Activated T-cell treated with anti-CD3 and anti-CD28 coated beads for 24 hours (primary cell): ENCODE data around the gene WIPF2.
A peak's percentile ranks its signal among the peaks of the same experiment; 100 is the strongest.

Experiments used
- DNase-seq: peaks from one replicate; pipeline ENCODE4 v3.0.0-alpha.2; 2020; ENCODE audit warnings: low read depth

Gene WIPF2, protein sequence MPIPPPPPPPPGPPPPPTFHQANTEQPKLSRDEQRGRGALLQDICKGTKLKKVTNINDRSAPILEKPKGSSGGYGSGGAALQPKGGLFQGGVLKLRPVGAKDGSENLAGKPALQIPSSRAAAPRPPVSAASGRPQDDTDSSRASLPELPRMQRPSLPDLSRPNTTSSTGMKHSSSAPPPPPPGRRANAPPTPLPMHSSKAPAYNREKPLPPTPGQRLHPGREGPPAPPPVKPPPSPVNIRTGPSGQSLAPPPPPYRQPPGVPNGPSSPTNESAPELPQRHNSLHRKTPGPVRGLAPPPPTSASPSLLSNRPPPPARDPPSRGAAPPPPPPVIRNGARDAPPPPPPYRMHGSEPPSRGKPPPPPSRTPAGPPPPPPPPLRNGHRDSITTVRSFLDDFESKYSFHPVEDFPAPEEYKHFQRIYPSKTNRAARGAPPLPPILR

DNA sequence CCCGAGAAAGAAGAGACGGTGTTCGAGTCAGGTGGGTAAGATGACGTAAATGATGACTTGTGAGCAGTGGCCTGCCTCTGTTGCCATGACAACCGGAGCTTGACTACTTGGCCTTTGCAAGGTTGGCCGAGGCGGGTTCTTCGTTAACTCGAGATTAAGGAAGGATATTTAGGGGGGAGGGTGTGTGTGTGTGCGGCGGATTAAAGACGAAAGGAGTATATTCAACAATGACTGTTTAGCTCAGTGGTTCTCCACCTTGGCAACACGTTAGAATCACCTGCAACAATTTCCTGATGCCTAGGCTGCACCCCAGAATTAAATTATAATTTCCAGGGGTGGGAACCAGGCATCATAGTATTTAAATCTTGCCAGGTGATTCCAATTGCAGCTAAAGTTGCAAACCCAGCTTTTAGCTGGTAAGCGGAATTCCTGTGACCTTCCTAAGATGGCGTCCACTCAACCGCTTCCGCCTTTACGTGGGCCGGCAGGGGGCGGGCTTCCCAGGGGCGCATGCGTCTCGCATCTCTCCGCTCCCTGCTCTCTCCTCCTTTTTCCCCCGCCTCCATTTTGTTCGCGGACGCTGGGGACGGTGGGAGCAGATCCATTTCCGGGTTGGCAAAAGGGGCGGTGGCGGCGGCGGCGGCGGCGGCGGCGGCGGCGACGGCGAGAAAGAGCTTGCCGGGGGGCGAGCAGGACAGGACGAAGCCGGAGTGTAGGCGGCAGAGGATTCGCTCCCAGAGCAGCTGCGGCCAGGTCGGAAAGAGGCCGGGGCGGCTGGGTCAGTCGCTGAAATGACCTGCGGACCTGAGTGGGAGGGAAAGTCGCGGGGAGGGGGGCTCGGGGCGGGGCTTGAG lies at the start of gene WIPF2:
Gene WIPF2 (plus strand): TSS at position 565 of the 854 bp plus-strand sequence. CDS start 37,156 bp downstream, outside the sequence.
- DNase-seq = peak; percentile 96

DNA sequence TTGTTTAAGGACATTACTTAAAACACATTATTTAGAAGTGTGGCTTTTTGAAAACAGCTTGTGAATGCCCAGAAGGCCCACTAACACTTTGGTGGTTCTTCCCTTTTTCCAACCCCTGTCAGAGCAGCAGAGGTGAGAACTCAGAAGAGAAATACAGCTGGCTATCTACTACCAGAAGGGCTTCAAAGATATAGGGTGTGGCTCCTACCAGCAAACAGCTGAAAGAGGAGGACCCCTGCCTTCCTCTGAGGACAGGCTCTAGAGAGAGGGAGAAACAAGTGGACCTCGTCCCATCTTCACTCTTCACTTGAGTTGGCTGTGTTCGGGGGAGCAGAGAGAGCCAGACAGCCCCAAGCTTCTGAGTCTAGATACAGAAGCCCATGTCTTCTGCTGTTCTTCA lies 48.8 kb upstream of the WIPF2 start:
- no peak for DNase-seq

DNA sequence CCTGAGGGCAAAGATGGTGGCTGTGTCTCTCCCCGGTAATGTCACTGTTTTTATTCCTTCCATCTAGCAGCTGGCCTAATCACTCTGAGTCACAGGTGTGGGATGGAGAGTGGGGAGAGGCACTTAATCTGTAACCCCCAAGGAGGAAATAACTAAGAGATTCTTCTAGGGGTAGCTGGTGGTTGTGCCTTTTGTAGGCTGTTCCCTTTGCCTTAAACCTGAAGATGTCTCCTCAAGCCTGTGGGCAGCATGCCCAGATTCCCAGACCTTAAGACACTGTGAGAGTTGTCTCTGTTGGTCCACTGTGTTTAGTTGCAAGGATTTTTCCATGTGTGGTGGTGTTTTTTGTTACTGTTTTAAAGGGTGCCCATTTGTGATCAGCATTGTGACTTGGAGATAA lies 47.4 kb upstream of the WIPF2 start:
- DNase-seq = no peak

DNA sequence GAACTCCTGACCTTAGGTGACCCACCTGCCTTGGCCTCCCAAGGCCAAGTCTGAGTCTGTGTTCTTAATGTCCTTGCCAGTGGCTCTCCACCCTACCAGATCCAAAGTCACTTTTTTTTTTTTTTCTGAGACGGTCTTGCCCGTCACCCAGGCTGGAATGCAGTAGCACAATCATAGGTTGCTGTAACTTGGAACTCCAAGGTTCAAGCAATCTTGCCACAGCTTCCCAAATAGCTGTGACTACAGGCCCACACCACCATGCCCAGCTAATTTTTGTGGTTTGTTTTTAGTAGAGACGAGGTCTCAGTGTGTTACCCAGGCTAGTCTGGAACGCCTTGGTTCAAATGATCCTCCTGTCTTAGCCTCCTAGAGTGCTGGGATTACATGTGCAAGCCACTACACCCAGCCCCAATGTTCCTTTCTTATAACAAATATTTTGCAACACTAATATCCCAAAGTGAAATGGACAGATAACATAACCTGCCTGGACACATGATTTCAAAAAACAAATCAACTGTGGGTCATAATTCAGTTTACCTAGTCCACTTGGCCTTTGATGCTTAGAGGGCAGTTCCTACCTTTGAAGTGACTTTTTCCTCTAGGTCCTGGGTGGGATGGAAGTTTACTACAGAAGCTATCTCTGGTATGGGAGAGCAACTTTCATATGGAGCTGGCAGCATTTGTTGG lies 45.9 kb upstream of the WIPF2 start:
- no peak for DNase-seq

DNA sequence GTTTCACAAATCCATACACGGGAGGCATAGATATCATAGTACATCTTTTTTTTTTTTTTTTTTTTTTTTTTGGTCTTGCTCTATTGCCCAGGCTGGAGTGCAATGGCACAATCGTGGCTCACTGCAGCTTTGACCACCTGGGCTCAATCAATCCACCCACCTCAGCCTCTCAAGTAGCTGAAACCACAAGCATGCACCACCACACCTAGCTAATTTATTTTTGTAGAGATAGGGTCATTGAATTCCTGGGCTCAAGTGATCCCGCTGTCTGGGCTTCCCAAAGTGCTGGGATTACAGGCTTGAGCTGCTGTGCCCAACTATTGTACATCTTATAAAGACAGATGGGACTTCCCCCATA lies 45.3 kb upstream of the WIPF2 start:
- no peak for DNase-seq

DNA sequence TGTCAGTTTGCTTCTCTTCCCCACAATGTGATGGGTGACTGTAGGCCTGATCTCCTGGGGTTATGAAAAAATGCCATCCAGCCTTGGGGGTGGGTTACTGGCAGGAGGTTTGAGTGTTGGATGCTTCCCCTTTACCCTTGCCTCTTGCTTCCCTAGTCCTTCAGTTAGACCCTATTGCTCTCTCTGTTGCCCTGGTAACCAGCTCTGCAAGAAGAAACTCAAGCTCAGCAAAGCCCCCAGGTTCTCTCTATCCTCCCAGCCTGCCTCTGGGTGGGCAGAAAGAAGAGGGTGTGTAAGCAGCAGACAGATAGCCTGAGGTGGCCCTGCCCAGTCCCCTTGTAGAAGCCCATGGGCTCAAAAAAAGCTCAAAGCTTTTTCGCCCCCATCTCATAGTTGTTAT lies 44.6 kb upstream of the WIPF2 start:
- no peak for DNase-seq

DNA sequence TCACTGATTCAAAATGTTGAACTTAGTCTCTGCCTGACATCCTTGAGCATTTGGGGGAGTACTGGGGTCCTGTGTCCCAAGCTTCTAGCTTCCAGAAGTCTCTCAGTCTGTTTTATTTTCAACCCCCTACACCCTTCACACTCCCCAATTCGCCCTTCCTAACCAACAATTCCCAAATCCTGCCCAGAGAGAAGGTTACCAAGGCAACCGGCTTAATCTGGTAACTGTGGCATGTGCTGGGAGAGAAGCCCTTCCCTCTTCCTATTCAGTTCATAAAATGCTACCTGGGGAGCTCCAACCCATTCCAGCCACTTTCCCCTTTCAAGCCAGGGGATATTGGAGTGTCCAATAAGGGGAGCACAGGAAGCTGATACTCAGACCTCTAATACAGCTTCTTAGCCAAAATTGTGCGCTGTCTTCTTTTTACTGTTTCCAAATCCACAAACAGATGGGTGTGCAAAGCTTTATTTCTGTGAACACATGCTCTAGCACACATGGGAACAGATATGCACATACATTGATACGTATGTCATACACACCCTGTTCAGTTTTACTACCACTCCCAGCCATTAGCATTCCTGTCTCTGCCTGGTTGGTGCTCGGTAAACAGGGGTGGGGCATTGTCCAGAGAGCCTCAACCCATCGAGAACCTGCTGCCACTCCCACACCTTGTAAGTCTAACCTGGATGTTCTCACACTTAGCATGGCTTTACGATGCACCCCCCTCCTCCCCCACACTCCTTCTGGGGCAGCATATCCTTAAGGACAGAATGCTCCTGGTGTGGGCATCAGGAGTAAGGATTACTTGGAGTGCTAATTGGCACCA lies 43.0 kb upstream of the WIPF2 start:
- no peak for DNase-seq

DNA sequence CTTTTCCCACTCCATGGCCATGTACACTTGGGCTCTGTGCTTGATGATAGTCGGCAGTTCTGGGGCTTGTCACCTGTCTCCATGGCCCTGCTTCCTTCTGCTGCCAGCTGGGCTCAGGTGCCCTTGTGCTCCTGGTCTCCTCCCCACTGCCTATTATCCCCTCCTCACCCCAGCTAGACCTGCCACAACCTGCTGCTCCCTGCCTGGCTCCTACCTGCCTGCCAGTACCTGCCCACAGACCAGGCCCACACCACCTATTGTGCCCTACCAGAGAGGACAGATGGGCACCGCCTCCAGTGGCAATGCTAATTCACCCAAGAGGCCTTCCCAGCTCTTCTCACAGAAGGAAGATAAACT lies 42.4 kb upstream of the WIPF2 start:
- DNase-seq = no peak

DNA sequence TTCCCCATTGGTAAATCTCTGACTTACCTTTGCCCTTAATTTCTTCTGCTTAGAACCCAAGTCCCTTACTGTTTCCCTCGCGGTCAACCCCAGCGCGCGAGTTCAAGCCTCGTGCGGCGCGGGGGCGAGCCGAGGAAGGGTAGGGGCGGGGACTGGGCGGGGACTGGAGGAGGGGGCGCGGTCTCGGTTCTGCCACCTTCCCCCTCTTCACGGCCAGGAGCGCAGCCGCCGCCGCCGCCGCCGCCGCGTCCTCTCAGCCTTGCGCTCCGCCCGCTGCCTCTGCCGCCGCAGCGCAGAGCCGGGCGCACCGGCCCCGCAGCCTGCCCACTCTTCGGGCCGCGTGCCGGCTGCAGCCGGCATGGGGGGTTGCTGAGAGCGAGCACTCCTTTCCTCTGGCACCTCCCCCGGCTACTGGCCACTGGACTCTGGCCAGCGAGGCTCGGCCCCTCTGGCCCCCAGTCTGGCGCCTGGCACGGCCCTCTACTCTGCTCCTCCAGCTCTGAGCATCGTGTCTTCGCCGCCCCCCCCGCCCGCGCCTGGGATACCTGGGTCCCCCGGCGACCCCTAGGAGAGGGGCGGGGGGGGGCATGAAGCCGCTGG lies 41.7 kb upstream of the WIPF2 start, which contains the start of gene RAPGEFL1:
Gene RAPGEFL1 (plus strand): TSS at position 196 of the 600 bp plus-strand sequence. CDS start 392 bp downstream, at position 588.
- peak; percentile 82 for DNase-seq

DNA sequence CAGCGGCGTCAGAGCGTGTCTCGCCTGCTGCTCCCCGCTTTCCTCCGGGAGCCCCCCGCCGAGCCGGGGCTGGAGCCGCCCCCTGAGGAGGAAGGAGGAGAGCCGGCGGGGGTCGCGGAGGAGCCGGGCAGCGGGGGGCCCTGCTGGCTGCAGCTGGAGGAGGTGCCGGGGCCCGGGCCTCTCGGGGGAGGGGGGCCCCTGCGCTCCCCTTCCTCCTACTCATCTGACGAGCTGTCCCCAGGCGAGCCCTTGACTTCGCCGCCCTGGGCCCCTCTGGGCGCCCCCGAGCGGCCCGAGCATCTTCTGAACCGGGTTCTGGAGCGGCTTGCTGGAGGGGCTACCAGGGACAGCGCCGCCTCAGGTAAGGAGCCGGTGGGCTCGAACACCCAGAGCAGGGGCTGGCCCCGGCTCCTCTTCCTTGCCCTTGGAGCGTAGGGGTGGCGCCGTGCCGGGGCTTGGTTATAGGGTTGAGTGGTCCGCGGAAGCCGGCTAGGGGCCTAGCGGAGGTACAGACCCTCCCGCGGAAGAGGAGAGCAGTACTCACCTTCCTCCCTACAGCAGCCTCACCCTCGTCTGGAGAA lies 41.0 kb upstream of the WIPF2 start:
- no peak for DNase-seq

DNA sequence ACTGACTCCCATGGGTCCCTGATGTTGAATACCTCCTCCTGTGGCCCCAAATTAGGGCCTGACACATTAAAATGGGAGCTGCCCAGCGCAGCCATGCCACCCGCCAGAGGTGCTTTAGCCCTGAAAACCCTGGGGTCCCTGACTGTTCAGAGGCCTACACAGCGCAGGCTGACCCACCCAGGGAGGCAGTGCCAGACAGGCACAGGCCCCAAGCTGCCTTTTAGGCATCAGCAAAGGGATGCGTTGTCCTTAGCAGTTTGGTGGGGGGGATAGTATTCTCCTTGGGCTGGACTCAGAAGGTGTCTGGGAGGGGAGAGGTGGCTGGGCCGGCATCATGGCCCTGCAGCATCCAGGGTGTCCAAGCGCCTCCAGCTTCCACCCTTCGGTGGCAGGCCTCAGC lies 40.4 kb upstream of the WIPF2 start:
- DNase-seq = no peak

DNA sequence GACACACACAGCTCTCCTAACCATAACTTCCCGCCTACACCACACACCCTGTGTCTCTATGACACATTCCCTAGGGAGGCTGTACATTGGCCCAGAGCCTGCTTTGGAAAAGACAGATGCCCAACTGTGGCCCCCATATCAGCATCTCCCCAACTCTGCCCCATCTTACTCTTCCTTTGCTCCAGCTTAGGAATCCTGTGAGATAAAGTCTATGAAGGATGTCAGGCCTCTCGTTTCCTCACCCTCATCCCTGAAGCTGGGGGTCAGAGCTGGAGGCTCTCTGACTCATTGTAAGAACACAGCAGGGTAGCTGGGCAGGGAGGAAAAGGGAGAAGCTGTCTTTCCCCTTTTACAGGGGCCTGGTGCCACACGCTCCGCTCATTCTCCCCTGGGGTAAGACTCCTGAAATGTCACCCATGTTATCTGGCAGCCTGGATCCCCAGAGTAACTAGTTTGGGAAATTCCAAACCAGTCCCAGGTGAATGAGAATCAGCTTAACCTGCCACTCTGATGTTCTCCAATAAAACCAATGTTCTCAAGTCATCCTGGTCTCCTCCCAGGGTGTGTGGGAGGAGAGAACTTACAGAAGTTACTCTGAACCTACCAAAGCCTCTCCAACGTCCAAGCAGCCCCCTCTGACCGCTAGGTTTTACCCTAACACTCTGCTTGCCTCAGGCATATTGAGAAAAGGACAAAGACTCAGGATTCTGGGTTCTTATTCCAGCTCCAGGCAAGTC lies 39.0 kb upstream of the WIPF2 start:
- no peak for DNase-seq

DNA sequence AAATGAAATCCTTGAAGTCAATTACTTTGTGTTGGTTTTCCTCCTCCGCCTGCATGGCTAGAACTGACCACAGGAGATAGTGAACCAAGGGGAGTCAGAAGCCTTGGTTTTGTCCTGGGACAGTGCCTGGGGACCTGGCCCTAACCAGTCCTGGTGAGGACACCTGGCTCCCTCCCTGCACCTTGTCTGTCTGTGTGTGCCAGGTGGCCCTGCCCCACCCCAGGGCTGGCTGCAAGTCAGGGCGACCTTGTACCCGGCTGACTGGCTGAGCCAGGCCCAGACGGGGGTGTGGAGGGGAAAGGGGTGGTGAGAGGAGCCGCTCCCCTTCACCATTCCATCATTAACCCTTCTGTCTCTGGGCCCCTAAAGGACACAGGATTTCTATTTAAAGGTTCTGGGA lies 38.4 kb upstream of the WIPF2 start:
- no peak for DNase-seq

DNA sequence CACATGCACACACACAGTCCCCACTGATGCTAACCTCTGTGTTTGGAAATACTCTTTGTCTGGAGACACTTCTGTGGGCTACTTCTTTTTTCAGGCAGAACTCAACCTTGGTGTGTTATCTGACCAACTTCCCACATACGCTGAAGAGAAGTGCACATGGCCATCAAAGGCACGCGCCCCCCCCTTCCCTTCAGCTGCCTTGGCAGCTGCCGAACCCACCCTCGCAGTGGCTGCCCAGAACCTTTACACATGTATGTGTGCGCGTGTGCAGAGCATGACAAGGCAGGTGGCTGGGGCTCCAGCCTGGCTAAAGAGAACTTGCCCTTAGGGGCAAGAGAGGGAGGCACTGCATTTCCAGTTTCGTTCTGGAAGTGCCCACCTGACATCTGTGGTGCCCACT lies 37.9 kb upstream of the WIPF2 start:
- DNase-seq = no peak

DNA sequence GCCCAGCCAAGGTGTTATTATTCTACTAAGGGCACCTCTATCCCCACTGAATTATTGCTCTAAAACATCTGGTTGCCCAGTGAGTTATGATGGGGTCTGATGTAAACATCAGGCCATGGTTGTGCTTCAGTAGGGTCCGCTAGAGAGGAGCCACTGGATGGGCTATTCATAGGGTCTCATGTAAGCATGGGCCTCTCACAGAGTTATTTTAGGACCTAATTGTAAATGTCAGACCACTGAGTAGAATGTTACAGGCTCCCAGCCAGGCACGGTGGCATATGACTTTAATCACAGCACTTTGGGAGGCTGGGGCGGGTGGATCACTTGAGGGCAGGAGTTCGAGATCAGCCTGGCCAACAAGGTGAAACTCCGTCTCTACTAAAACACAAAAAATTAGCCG lies 36.5 kb upstream of the WIPF2 start:
- DNase-seq = no peak

DNA sequence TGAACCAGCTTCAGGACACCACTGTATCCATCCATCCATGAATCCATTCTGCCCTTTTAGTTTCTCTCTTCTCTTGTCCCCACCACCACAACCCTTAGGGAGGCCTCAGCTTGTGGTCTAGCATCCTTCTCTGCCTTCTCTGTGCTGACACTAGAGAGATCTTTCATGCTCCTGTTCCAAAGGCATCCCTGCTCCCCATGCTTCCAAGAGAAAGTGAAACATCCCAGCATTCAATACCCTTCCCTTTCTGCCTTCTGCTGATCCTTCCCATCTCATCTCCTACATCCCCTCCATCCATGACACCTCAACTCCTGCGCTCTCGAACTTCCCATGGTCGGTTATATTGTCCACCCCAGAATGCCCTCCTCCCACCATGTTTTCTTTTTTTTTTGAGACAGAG lies 31.9 kb upstream of the WIPF2 start:
- no peak for DNase-seq

DNA sequence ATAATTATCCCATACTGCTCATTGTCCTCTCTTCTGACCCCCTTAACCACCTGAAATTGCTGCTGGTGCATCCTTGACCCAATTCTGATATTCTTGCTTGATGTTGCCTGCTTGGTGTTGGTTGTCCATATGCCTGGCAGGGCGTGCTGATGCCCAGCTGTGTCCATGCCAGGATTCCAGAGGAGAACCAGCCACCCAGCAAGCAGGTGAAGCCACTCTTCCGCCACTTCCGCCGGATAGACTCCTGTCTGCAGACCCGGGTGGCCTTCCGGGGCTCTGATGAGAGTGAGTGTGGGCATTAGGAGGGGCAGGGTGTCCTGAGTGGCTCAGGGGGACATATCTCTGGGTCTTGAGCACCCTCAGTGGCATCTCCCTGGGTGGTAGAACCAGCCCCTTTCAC lies 30.4 kb upstream of the WIPF2 start:
- DNase-seq = no peak

DNA sequence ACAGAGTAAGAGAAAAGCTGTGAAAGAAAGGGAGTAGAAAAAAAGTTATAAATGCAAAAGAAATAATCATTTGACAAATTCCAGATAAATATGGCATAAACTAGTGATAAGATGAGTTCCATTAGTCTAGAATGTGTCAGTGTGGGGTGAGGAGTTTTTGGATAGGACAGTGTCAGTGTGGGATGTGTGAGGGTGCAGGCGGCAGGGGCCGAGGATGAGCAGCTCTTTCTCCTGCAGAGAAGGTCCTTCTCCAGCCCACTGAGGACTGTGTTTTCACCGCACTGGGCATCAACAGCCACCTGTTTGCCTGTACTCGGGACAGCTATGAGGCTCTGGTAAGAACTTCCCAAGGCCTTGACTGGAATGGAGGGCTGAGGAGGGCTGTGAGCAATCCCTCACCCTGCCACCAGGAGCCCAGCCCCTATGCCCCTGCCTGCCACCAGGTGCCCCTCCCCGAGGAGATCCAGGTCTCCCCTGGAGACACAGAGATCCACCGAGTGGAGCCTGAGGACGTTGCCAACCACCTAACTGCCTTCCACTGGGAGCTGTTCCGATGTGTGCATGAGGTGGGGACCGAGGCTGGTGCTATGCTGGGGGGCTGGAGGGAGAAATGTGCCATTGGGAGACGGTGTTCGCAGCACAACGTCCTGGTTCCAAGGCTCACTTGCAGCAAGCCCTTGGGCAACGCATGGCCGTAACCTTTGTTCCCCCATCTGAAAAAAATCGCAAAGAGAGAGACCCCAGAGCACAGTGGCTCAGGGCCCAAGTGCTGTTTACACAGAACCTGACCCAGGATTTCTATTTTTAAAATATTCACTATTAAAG lies 28.7 kb upstream of the WIPF2 start:
- DNase-seq = no peak
